Skeletal muscle cell (primary cell): ENCODE data around the gene SERTAD1.
"Not testable (repeated sequence)": the region's sequence is repeated elsewhere in the genome, so short reads cannot be mapped to it uniquely, and the experiment has no call there.

Experiments
- DNase-seq: peaks from one replicate; pipeline ENCODE4 v3.0.0-alpha.2; 2010; ENCODE audit warnings: low read depth
- H3K4me3 ChIP-seq: 2 replicates; pipeline ENCODE4 v1.5.1; 2011; ENCODE audit warnings: low read depth, mild to moderate bottlenecking, control low read depth, low read length, moderate library complexity

Gene SERTAD1, protein sequence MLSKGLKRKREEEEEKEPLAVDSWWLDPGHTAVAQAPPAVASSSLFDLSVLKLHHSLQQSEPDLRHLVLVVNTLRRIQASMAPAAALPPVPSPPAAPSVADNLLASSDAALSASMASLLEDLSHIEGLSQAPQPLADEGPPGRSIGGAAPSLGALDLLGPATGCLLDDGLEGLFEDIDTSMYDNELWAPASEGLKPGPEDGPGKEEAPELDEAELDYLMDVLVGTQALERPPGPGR

DNA sequence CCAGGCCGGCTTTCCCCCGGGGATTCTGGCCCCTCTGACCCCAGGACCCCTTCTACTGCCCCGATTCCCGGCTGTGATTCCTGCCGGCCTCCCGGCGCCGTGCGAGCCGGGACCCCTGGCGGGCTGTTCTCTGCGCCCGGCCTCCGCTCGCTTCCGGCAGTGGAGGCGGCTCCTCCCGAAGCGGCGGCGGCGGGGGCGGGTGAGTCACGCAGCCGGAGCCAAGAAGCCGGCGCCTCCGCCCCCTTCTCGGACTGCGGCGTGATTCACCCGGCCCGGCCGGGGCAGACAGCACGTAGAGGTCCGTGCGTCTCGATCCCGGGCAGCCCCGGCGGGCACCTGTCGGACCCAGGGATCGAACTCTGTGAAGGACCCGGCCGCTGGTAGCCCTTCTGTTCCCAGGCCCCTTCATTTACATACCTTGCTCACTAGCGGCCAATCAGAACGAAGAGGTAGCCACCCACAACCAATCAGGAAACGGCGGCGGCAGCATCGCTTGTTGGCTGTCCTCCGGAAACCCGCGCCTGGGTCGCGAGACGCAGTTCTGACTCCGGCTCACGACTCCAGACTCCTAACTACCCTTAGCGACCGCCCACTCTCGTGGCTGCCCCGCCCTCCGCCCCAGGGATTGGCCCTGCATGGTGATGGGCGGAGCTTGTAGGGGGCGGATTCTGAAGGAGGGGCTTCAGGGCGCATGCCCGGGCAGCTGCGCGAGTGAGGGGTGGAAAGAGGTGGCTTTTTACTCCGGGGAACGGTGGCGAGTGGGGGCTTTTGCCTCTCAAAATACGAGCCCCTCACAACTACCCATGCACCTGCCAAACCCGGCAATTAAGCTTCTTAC, at the start of gene SERTAD1:
Gene SERTAD1, minus strand, starts transcription at position 543 of the 838 bp plus-strand sequence. CDS start 2,446 bp downstream, outside the sequence.
- peak; percentile 97 for DNase-seq
- H3K4me3 ChIP-seq = peak within 1 kb of the TSS; percentile 59

DNA sequence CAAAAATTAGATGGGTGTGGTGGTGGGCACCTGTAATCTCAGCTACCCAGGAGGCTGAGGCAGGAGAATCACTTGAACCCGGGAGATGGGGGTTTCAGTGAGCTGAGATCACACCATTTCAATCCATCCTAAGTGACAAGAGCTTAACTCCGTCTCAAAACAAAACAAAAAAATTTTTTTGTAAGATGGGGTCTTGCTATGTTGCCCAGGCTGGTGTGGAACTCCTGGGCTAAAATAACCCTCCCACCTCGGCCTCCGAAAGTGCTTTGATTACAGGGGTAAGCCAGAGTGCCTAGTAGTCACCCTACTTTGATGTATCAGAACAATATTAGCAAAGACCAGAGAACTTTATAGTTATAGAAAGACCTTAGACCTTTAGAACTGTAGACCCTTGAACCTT, 48.9 kb upstream of the SERTAD1 start:
- no peak for DNase-seq
- H3K4me3 ChIP-seq = no peak overlapping the region

DNA sequence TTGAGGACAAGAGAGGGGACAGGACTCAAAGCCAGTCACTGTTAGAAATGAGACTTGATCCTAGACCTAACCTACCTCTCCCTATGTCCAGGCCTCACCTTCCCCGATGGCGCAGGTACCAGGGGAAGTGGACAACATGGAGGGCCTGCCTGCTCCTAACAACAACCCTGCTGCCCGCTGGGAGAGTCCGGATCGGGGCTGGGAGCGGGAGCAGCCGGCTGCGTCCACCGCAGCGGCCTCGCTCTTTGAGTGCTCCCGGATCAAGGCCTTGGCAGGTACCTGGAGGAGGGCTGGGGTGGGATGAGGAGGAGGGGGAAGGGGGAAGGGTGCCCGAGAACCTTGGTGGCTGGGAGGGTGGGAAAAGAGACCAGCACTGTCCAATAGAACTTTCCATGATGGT, 46.7 kb upstream of the SERTAD1 start:
- DNase-seq = no peak
- H3K4me3 ChIP-seq = no peak overlapping the region

DNA sequence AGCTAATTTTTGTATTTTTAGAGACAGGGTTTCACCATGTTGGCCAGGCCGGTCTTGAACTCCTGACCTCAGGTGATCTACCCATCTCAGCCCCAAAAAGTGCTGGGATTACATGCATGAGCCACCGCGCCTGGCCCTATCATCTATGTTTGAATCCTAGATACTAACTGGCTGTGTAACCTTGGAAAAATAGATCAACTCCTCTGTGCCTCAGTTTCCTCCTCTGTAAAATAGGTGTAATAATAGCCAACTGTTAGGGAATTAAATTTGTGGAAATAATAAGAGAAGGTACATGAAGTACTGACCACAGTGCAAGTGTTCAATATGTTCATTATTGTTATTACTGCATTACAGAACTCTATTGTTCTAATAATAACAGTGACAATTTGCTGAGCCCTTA, 45.3 kb upstream of the SERTAD1 start:
- DNase-seq = no peak
- H3K4me3 ChIP-seq = no peak overlapping the region

DNA sequence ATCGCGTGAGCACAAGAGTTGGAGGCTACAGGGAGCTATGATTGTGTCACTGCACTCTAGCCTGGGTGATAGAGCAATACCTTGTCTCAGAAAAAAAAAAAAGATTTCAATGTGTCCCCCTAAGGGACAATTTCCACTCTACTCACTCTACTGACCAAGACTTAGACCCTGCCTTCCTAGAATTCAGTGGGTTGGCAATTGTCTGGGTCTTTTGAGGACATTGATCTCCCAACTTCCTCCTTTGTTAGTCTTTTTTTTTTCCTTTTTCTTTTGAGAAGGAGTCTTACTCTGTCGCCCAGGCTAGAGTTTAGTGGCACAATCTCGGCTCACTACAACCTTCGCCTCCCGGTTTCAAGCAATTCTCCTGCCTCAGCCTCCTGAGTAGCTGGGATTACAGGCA, 43.2 kb upstream of the SERTAD1 start:
- H3K4me3 ChIP-seq = no peak overlapping the region
- no peak for DNase-seq

DNA sequence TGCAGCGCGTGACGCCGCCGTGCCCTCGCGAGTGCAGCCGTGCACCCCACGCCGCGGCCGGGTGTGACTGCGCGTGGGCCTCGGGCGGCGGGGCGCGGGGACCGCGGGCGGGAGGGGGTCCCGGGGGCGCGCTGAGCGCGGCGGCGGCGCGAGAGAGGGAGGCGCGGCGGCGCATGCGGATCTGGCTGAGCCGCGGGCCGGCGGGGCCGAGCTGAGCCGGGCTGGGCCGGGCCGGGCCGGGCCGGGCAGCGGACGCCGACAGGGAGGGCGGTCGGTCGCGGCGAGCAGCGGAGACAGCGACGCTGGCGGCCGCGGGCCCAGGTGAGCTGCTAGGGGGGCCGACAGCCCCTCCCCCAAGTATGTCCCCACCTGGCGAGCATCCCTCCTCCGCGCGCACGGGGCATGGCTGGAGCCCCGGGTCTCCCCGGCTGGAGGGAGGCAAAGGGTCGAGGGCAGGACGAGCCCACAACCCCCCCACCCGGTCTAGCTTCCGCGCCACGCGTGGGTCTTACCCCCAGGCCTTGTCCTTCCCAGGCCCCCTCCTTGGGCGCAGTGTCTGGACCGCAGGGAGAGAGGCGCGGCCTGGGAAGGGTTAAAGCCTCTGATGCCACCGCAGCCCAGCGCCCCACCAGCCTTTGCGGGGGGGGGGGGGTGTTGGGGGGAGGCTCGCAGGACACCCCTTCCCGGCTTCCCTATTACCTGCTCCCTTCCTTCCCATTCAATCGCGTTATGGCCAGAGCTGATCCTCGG, 41.4 kb upstream of the SERTAD1 start, which contains the start of gene SPTBN4:
Gene SPTBN4, plus strand, starts transcription at position 17 of the 750 bp plus-strand sequence. CDS start 5,621 bp downstream, outside the sequence.
- H3K4me3 ChIP-seq = peak within 1 kb of the TSS; percentile 69
- DNase-seq = no peak

DNA sequence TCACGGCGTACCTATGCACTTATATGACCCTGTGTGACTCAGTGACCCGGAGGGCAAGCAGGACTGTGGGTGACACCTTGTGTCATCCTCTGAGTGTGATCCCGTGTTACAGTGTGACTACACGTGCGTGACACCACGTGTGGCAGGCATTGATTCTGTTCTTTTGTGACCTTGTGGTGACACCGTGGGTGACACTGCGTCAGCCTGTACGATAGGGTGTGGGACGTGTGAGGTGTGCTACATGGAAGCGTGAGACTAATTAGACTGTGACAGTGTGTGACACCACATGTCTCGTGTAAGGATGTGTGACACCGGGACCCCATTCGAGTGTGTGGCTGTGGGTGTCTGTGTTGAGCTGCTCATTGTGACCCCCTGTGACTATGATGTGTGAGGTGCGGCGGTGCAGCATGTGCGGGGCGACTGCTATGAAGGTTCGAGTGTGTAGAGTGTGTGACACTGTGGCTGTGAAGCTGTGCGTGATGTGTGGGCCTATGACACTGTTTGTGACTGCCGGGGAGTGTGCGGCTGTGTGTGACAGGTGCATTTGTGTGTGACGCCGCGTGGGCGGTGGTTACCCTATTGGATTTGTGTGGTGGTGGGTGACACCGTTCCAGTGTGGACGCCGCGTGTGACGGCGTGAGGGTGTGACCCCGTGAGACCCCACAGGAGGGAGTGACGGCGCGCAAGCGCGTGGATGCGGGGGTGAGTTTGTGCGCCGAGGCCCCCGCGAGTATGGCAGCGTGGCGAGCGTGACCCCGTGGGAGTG, 40.6 kb upstream of the SERTAD1 start:
- H3K4me3 ChIP-seq = peak overlapping the region; percentile 69
- no peak for DNase-seq

DNA sequence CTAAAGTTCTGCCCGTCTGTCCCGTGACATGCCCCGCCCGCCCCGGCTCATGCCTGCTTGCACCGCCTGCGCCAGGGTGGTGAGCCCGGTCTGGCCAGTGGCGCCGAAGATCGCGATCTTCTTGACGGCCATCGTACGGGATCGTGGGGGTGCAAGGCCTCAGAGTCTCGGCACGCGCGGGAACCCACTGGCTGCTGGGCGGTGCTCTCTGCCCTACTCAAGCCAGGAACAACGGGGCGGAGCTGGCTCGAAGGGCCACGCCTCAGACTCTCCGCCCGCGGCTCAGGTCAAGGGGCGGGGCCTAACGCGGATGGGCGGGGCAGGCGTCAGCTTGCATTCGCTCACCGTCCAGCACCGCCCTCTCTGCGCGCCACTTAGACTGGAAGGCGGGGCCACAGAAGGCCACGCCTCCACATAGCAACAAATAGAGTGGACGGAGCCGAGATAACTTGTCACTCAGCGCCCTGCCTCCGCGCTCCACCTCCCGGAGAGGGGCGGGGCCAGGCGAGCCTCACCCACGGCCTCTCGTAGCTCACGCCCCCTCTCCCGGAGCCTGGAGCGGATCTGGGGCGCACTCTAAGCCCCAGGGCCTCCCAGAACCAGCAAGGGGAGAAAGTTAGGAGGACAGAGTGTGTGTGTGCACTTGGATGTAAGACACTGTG, 39.9 kb upstream of the SERTAD1 start, which contains the start of gene BLVRB:
Gene BLVRB, minus strand, starts transcription at position 189 of the 662 bp plus-strand sequence. Its CDS starts 57 bp downstream, at position 132.
- H3K4me3 ChIP-seq = peak within 1 kb of the TSS; percentile 69
- peak; percentile 96 for DNase-seq

GRCh38 chr19:40465025-40465556, 39.3 kb upstream of the SERTAD1 start:
- peak; percentile 48 for DNase-seq
- H3K4me3 ChIP-seq = peak overlapping the region; percentile 69

- H3K4me3 ChIP-seq = peak overlapping the region; percentile 69
- DNase-seq = peak; percentile 56
Measured at GRCh38 chr19:40464059-40465024, 38.5 kb upstream of the SERTAD1 start.

- not testable (repeated sequence) for DNase-seq, H3K4me3 ChIP-seq
Measured at GRCh38 chr19:40463587-40464037, 37.8 kb upstream of the SERTAD1 start.

GRCh38 chr19:40461669-40462221, 36.0 kb upstream of the SERTAD1 start:
- DNase-seq = no peak

DNA sequence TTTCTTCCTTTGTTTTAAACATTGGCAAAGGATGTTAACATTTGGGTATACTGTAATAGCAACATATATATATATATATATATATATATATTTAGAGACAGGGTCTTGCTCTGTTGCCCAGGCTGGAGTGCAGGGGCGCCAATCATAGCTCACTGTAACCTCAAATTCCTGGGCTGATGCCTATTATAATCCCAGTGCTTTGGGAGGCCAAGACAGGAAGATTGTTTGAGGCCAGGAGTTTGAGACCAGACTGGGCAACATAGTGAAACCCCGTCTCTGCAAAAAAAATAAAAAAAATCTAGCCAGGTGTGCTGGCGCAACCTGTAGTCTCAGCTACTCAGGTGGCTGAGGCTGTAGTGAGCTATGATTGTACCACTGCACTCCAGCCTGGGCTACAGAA, 34.4 kb upstream of the SERTAD1 start:
- H3K4me3 ChIP-seq = no peak overlapping the region
- no peak for DNase-seq

More at GRCh38 chr19:40461669-40462221, 36.0 kb upstream of the SERTAD1 start:
- no peak overlapping the region for H3K4me3 ChIP-seq

- no peak overlapping the region for H3K4me3 ChIP-seq
- no peak for DNase-seq
Measured at GRCh38 chr19:40458597-40458974, 32.8 kb upstream of the SERTAD1 start.

- H3K4me3 ChIP-seq = no peak overlapping the region
- DNase-seq = no peak
Measured at GRCh38 chr19:40457953-40458596, 32.3 kb upstream of the SERTAD1 start.

- no peak for DNase-seq
- H3K4me3 ChIP-seq = no peak overlapping the region
Measured at GRCh38 chr19:40457048-40457447, 31.3 kb upstream of the SERTAD1 start.
